OCI-LY1 (cell line): ENCODE measurements around the gene CGAS.

ENCODE experiments used
- H2AFZ ChIP-seq: fragments of 200-600 bp; sonication (generic), shearing (Covaris generic); 2 replicates; pipeline ENCODE4 v1.6.0; 2014; ENCODE audit warnings: antibody characterized with exemption, mild to moderate bottlenecking, low read length
- H3F3A ChIP-seq: fragments of 200-600 bp; sonication (generic), shearing (Covaris generic); 2 replicates; pipeline ENCODE4 v1.6.0; 2014; ENCODE audit warnings: mild to moderate bottlenecking, antibody characterized with exemption, low read length, moderate library complexity; ENCODE audit not compliant: insufficient read depth
- H3K27ac ChIP-seq: fragments of 200-600 bp; sonication (generic); 2 replicates; pipeline ENCODE4 v1.5.1; 2014; ENCODE audit warnings: low read length, mixed run types, mild to moderate bottlenecking, low read depth; ENCODE audit not compliant: poor library complexity, severe bottlenecking
- H3K27me3 ChIP-seq: fragments of 200-600 bp; sonication (generic); 2 replicates; pipeline ENCODE4 v1.6.0; 2014; ENCODE audit warnings: antibody characterized with exemption, mild to moderate bottlenecking, low read length, moderate library complexity; ENCODE audit not compliant: insufficient read depth
- H3K36me3 ChIP-seq: fragments of 200-600 bp; sonication (generic); 2 replicates; pipeline ENCODE4 v1.6.1; 2014; ENCODE audit warnings: mild to moderate bottlenecking, antibody characterized with exemption, low read length, moderate library complexity, mixed read lengths; ENCODE audit not compliant: insufficient read depth
- H3K4me1 ChIP-seq: fragments of 200-600 bp; sonication (generic); 2 replicates; pipeline ENCODE4 v1.5.1; 2014; ENCODE audit warnings: mild to moderate bottlenecking, low read length, moderate library complexity; ENCODE audit not compliant: insufficient read depth, severe bottlenecking
- H3K4me2 ChIP-seq: fragments of 200-600 bp; sonication (generic), shearing (Covaris generic); 2 replicates; pipeline ENCODE4 v1.6.1; 2014; ENCODE audit warnings: low read length
- H3K4me3 ChIP-seq: fragments of 200-600 bp; sonication (generic); 2 replicates; pipeline ENCODE4 v1.5.1; 2014; ENCODE audit warnings: low read length, low read depth, mild to moderate bottlenecking, mixed read lengths; ENCODE audit not compliant: poor library complexity, severe bottlenecking
- H3K79me2 ChIP-seq: fragments of 200-600 bp; shearing (Covaris generic); 2 replicates; pipeline ENCODE4 v1.6.1; 2016; ENCODE audit warnings: mixed run types, low read length, mixed read lengths; ENCODE audit not compliant: insufficient read depth
- H3K9ac ChIP-seq: fragments of 200-600 bp; sonication (generic), shearing (Covaris generic); 2 replicates; pipeline ENCODE4 v1.6.1; 2014; ENCODE audit warnings: mild to moderate bottlenecking, low read length, mixed read lengths
- H3K9me2 ChIP-seq: fragments of 200-600 bp; sonication (generic), shearing (Covaris generic); 2 replicates; pipeline ENCODE4 v1.6.1; 2014; ENCODE audit warnings: low read depth, mild to moderate bottlenecking, low read length, mixed read lengths
- H3K9me3 ChIP-seq: fragments of 200-600 bp; shearing (Covaris generic); 2 replicates; pipeline ENCODE4 v1.6.1; 2014; ENCODE audit warnings: low read length, mixed read lengths
- H4K20me1 ChIP-seq: fragments of 200-600 bp; sonication (generic), shearing (Covaris generic); 2 replicates; pipeline ENCODE4 v1.6.0; 2016; ENCODE audit warnings: mild to moderate bottlenecking, low read length; ENCODE audit not compliant: insufficient read depth
- EZH2 ChIP-seq: fragments of 200-600 bp; sonication (generic), shearing (Covaris generic); IDR thresholded peaks from 2 replicates; pipeline ENCODE4 v1.8.0; 2017; ENCODE audit warnings: borderline replicate concordance, mixed run types, mild to moderate bottlenecking, antibody characterized with exemption, low read length, moderate library complexity, mixed read lengths
- TF ChIP-seq, protein P1 (sequence below): fragments of 200-600 bp; sonication (generic), shearing (Covaris generic); IDR thresholded peaks from 2 replicates; pipeline ENCODE4 v1.5.1; 2017; ENCODE audit warnings: mild to moderate bottlenecking, antibody characterized with exemption, low read length, moderate library complexity, mixed read lengths

Gene CGAS

DNA sequence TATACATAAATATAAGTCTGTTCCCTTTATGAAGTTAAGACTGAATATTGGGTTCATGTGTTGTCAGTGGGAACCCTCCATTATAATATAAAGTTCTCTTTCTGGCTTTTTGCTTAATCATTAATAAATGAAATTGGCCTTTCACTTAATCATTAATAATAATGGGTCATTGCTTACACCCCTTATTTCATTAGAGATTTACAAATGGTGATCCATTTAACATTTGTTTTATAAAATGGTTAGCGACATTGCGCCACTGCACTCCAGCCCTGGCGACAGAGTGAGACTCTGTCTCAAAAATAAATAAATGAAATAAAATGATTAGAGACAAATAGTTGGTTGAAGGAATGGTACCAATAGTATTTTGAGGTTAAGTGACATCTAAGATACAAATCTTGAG, 39.0 kb downstream of the CGAS start:
- H3K4me2 ChIP-seq = no peak overlapping the region
- no peak overlapping the region for H3K4me3 ChIP-seq
- H3K9me2 ChIP-seq = no peaks in the 10 kb centered on the region
- H4K20me1 ChIP-seq = no peaks in the 10 kb centered on the region
- no peaks in the 10 kb centered on the region for H3K27me3 ChIP-seq
- no peaks in the 10 kb centered on the region for H3K9me3 ChIP-seq
- no peaks in the 10 kb centered on the region for H3K4me1 ChIP-seq
- TF ChIP-seq, protein P1, sequence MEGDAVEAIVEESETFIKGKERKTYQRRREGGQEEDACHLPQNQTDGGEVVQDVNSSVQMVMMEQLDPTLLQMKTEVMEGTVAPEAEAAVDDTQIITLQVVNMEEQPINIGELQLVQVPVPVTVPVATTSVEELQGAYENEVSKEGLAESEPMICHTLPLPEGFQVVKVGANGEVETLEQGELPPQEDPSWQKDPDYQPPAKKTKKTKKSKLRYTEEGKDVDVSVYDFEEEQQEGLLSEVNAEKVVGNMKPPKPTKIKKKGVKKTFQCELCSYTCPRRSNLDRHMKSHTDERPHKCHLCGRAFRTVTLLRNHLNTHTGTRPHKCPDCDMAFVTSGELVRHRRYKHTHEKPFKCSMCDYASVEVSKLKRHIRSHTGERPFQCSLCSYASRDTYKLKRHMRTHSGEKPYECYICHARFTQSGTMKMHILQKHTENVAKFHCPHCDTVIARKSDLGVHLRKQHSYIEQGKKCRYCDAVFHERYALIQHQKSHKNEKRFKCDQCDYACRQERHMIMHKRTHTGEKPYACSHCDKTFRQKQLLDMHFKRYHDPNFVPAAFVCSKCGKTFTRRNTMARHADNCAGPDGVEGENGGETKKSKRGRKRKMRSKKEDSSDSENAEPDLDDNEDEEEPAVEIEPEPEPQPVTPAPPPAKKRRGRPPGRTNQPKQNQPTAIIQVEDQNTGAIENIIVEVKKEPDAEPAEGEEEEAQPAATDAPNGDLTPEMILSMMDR = no peak
- no peak for TF ChIP-seq EZH2
- H2AFZ ChIP-seq = no peak overlapping the region
- no peaks in the 10 kb centered on the region for H3K79me2 ChIP-seq
- H3K36me3 ChIP-seq = no peaks in the 10 kb centered on the region
- H3K9ac ChIP-seq = no peak overlapping the region
- H3K27ac ChIP-seq = no peak overlapping the region
- no peaks in the 10 kb centered on the region for H3F3A ChIP-seq

DNA sequence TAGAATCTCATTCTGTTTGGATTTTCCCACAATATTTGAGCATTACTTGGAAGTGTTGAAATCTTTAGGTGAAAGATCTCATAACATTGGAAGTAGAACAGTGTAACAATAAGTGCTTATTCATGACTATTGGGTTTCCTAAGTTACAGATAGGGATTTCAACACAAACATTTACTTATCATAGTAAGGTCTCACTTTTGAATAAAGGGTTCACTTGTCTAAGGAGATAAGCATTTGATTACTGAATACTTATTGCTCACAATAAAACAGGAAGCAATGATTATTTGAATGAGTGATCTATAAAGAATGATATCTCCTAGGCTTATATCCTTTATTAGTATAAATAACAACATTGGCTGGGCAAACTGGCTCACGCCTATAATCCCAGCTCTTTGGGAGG, 42.7 kb downstream of the CGAS start:
- Histone ChIP-seq H2AFZ (no peak overlapping the region), H3K9me2 (no peaks in the 10 kb centered on the region), H3K27me3 (no peaks in the 10 kb centered on the region), H3K79me2 (no peaks in the 10 kb centered on the region), H3K4me2 (no peak overlapping the region), H3K9ac (no peak overlapping the region), H3F3A (no peaks in the 10 kb centered on the region), H3K4me1 (no peaks in the 10 kb centered on the region), H3K9me3 (no peaks in the 10 kb centered on the region), H3K36me3 (no peaks in the 10 kb centered on the region), H4K20me1 (no peaks in the 10 kb centered on the region), H3K27ac (no peak overlapping the region), H3K4me3 (no peak overlapping the region)
- TF ChIP-seq, protein P1 = no peak
- no peak for TF ChIP-seq EZH2

DNA sequence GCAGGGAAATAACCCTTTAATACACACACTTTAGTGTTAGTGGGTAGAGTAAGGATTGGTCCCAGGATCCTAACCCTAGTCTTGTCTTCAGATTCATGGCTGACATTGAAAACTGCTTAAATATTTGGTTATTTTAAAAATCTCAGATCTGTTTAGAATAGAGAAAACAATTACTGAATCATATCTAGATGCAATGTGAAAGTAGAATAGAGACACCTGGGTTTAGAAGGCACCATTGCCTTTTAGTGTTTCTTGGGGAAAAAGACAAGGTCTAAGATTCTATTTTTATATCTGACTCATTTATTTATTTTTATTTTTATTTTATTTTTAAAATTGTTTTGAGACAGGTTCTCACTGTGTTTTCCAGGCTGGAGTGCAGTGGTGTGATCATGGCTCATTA, 51.4 kb downstream of the CGAS start:
- no peaks in the 10 kb centered on the region for H3K4me1 ChIP-seq

More for the DNA sequence above, 51.4 kb downstream of the CGAS start:
- H2AFZ ChIP-seq = no peak overlapping the region
- no peak overlapping the region for H3K9ac ChIP-seq
- no peaks in the 10 kb centered on the region for H3K9me3 ChIP-seq
- H3F3A ChIP-seq = no peaks in the 10 kb centered on the region
- H3K9me2 ChIP-seq = no peaks in the 10 kb centered on the region
- H4K20me1 ChIP-seq = no peaks in the 10 kb centered on the region
- TF ChIP-seq, protein P1 = no peak
- TF ChIP-seq EZH2 = no peak
- no peaks in the 10 kb centered on the region for H3K36me3 ChIP-seq
- H3K27me3 ChIP-seq = no peaks in the 10 kb centered on the region
- no peak overlapping the region for H3K4me2 ChIP-seq
- H3K79me2 ChIP-seq = no peaks in the 10 kb centered on the region
- H3K27ac ChIP-seq = no peak overlapping the region
- no peak overlapping the region for H3K4me3 ChIP-seq
